ENCODE data around the gene NRXN3.

- TF ChIP-seq EZH2phosphoT487 (IDR thresholded peaks at IDR 0.05; ENCODE audit: low read depth, severe bottlenecking, unreplicated experiment), result no peak
- TF ChIP-seq, protein P1, sequence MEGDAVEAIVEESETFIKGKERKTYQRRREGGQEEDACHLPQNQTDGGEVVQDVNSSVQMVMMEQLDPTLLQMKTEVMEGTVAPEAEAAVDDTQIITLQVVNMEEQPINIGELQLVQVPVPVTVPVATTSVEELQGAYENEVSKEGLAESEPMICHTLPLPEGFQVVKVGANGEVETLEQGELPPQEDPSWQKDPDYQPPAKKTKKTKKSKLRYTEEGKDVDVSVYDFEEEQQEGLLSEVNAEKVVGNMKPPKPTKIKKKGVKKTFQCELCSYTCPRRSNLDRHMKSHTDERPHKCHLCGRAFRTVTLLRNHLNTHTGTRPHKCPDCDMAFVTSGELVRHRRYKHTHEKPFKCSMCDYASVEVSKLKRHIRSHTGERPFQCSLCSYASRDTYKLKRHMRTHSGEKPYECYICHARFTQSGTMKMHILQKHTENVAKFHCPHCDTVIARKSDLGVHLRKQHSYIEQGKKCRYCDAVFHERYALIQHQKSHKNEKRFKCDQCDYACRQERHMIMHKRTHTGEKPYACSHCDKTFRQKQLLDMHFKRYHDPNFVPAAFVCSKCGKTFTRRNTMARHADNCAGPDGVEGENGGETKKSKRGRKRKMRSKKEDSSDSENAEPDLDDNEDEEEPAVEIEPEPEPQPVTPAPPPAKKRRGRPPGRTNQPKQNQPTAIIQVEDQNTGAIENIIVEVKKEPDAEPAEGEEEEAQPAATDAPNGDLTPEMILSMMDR (IDR thresholded peaks at IDR 0.05; ENCODE audit: poor library complexity), result no peak
Measured at GRCh38 chr14:78852040-78852439, 681.9 kb downstream of the NRXN3 start.
